Rectal smooth muscle tissue (tissue), 1 donor: Measurements from ENCODE around the gene TOX2.

ENCODE experiments used
- H3K27ac ChIP-seq: one replicate; pipeline ENCODE4 v1.7.0; 2013; ENCODE audit warnings: low read depth, low read length, inconsistent platforms
- H3K27me3 ChIP-seq: one replicate; pipeline ENCODE4 v1.7.0; 2013; ENCODE audit warnings: low read length; ENCODE audit not compliant: control insufficient read depth, insufficient read depth
- H3K36me3 ChIP-seq: one replicate; pipeline ENCODE4 v1.7.0; 2013; ENCODE audit warnings: low read length; ENCODE audit not compliant: control insufficient read depth, insufficient read depth
- H3K4me1 ChIP-seq: one replicate; pipeline ENCODE4 v1.7.0; 2013; ENCODE audit warnings: low read length; ENCODE audit not compliant: control insufficient read depth, insufficient read depth
- H3K4me3 ChIP-seq: one replicate; pipeline ENCODE4 v1.7.0; 2013; ENCODE audit warnings: low read length
- H3K9ac ChIP-seq: one replicate; pipeline ENCODE4 v1.7.0; 2013; ENCODE audit warnings: low read length

The TOX2 gene

DNA sequence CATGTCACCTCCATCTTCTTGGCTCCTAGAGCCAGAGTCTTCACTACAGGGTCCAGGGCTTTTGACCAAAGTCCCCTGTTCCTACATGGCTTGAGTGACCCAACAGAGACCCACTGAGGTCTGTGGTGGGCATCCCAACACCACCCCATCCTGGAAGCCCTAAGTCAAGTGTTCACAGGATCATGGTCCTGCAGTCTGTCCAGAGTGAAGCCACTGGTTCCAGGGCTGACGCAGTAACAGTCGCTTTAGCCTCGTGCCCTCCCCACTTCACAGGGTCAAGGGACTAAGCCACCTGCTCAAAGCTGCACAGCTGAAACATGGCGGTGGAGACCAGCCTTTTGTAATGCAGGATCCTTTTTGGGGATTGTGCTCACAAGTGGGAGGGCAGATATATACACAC, 138.4 kb downstream of the TOX2 start:
- Histone ChIP-seq H3K4me1 (no peaks in the 10 kb centered on the region), H3K36me3 (no peaks in the 10 kb centered on the region), H3K4me3 (no peak overlapping the region)

DNA sequence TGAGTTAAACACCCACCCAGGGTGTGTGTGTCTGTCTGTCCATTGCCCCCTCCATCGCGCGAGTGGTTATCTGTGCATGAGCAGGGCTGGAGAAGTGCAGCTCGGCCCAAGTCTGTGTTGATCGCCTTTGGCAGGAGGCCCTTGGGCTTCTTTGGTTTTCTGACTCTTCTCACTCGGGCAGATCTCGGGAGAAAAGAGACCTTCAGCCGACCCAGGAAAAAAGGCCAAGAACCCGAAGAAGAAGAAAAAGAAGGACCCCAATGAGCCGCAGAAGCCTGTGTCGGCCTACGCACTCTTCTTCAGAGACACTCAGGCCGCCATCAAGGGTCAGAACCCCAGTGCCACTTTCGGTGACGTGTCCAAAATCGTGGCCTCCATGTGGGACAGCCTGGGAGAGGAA, 139.5 kb downstream of the TOX2 start:
- Histone ChIP-seq H3K27me3 (no peaks in the 10 kb centered on the region), H3K27ac (no peak overlapping the region), H3K4me1 (no peaks in the 10 kb centered on the region), H3K4me3 (no peak overlapping the region), H3K9ac (no peak overlapping the region), H3K36me3 (no peaks in the 10 kb centered on the region)

More for the DNA sequence above, 138.4 kb downstream of the TOX2 start:
- Histone ChIP-seq H3K9ac (no peak overlapping the region), H3K27me3 (no peaks in the 10 kb centered on the region), H3K27ac (no peak overlapping the region)

DNA sequence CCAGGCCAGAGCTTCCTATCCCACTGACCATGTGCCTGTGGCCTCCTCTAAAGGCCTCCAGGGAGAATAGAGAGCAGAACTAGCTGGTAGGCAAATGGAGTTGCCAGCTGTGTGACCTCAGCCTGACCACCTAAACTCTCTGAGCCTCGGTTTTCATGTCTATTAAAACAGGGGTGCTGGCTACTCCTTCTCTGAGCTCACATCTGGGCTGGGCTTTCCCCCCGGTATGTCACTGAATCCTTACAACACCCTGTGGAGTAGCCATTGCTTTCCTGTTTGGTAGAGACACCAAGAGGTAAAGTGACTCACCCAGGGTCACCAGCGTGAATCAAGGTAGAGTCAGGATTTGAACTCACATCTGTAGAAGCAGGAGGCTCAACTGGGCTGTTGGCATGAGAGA, 140.2 kb downstream of the TOX2 start:
- Histone ChIP-seq H3K4me3 (no peak overlapping the region), H3K36me3 (no peaks in the 10 kb centered on the region), H3K27ac (no peak overlapping the region), H3K9ac (no peak overlapping the region), H3K27me3 (no peaks in the 10 kb centered on the region), H3K4me1 (no peaks in the 10 kb centered on the region)

DNA sequence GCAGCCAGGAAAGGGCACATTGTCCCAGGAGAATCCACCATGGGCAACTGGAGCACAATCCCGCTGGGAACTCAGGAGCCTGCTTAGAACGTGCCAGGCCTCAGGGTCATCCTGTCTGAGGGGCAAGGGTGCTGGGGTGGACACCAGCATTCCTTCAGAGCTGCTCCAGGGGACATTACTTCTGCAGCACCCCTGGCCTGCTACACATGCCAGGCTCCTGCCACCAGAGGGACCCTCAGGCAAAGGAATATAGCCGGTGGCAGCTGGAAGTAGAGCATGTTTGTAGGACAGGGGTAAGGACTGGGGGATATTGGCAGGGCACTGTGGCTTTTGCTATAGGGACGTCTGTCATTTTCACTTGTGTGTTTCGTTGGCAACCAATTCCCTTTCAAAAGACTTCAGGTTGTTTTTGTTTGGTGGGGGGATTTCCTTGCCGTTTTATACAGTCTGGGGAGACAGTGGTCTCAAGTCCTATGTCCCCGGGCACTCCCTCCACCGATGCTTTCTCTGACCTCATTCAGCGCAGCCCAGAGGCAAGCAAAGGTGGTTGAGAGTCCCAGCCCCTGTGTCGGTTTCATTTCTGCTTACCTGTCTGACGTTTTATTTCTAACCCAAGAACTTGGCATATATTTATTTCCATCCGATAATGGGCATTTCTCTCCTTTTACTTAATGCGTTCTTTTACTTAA, 141.5 kb downstream of the TOX2 start:
- no peak overlapping the region for H3K9ac ChIP-seq
- H3K27ac ChIP-seq: no peak overlapping the region
- no peaks in the 10 kb centered on the region for H3K4me1 ChIP-seq
- H3K36me3 ChIP-seq: no peaks in the 10 kb centered on the region
- no peaks in the 10 kb centered on the region for H3K27me3 ChIP-seq
- H3K4me3 ChIP-seq: no peak overlapping the region

DNA sequence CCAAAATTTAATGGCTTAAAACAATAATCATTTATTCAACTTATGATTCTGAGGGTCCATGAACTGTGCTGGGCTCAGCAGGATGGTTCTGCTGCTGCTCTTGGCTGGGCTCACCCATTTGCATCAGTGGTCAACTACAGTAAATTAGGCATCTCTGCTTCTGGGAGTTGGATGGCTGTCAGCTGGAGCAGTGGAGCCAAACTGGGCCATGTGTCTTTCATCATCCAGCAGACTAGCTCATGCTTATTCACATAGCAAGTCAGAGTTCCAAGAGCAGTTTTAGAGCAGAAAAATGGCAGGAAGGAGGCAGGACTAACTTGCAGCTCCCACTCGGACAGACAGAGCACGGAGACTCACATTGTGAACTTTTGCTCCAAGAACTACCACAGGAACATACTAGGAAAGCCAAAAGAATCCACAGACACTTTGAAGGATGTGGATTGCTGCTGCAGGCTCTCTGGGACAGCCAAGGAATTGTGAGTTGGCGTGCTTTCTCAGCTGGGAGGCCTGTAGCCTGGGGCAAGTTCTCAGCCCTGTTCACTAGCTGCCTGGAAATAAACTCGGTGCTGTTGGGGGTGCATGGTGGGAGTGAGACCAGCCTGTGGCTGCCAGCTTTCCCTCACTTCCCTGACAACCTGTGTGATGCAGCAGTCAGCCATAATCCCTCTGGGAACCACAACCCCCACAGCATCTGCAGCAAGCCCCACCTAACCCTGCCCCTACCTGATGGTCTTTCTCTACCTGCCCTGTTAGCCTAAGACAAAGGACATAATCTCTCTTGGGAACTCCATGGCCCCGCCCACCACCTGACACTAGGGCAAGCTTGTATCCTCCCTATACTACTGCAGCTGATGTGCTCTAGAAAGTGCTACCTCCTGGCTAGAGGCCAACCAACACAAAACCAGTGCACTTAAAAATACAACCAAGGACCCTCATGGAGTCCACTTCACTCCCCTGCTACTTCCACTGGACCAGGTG, 143.3 kb downstream of the TOX2 start:
- H3K36me3 ChIP-seq: no peaks in the 10 kb centered on the region
- H3K27ac ChIP-seq: no peak overlapping the region
- H3K9ac ChIP-seq: no peak overlapping the region
- H3K4me3 ChIP-seq: no peak overlapping the region
- H3K4me1 ChIP-seq: no peaks in the 10 kb centered on the region
- H3K27me3 ChIP-seq: no peaks in the 10 kb centered on the region

DNA sequence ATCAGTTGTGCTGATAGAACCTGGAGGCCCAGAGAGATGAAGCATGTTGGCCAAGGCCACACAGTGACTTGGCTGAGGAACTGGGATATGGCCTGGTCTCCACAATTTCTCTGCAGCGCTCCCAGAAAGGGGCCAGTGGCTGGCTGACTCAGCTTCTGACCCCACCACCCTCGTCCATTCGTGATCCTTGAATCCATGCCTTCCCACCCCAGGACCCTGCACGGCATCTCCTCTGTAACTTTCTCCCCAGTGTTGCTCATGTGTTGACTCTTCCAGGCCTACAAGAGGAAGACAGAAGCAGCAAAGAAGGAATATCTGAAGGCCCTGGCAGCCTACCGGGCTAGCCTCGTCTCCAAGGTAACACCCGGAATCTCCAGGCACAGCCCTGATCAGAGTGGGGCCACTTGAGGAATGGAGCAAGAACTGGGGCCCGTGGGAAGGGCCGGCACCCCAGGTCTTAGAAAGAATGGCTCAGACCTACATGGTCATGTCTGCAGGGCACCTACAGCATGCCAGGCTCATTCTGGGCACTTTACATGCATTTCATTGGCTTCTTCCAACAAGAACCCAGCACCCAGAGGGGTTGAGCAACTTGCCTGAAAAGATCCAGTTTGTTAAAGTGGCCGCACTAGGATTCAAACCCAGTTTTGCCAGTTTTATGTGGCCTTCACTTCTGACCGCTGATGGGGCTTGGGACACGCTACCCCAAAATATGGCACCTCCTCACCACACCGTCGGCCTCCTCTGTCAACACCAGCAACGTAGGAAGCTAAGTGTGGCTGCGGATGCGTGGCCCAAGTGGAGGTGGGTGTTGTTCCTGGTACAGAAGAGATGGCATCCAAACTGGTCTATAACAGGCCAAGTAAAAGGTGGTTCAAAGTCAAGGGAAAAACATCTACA, 150.1 kb downstream of the TOX2 start:
- Histone ChIP-seq H3K4me1 (no peaks in the 10 kb centered on the region), H3K27me3 (no peaks in the 10 kb centered on the region), H3K9ac (no peak overlapping the region), H3K36me3 (no peaks in the 10 kb centered on the region), H3K27ac (no peak overlapping the region), H3K4me3 (no peak overlapping the region)

DNA sequence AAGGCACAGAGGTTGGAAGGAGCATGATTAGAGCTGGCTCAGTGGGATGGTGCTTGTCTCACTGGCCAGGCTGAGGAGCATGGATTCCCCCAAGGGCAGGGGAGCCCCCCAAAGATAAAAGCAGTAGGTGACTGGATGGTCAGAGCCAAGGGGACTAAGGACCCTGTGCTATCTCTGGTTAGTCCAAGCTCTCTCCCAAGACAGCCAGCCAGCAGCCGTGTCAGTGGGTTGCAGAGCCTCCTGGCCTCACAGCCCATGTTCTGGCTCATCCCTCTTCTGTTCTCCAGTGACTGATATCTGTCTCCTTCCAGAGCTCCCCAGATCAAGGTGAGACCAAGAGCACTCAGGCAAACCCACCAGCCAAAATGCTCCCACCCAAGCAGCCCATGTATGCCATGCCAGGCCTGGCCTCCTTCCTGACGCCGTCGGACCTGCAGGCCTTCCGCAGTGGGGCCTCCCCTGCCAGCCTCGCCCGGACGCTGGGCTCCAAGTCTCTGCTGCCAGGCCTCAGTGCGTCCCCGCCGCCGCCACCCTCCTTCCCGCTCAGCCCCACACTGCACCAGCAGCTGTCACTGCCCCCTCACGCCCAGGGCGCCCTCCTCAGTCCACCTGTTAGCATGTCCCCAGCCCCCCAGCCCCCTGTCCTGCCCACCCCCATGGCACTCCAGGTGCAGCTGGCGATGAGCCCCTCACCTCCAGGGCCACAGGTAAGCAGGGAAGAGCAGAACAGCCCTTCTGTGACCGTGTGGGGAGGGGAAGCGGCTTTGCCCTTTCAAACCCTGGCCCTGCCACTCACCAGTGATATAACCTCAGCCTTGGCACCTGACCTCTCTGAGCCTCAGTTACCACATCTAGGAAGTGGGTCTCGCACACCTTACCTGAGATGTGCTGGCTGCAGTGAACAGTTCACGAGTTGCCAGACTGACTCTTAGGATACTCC, 151.0 kb downstream of the TOX2 start:
- Histone ChIP-seq H3K4me3 (no peak overlapping the region), H3K4me1 (no peaks in the 10 kb centered on the region), H3K27me3 (no peaks in the 10 kb centered on the region), H3K9ac (no peak overlapping the region), H3K27ac (no peak overlapping the region), H3K36me3 (no peaks in the 10 kb centered on the region)

DNA sequence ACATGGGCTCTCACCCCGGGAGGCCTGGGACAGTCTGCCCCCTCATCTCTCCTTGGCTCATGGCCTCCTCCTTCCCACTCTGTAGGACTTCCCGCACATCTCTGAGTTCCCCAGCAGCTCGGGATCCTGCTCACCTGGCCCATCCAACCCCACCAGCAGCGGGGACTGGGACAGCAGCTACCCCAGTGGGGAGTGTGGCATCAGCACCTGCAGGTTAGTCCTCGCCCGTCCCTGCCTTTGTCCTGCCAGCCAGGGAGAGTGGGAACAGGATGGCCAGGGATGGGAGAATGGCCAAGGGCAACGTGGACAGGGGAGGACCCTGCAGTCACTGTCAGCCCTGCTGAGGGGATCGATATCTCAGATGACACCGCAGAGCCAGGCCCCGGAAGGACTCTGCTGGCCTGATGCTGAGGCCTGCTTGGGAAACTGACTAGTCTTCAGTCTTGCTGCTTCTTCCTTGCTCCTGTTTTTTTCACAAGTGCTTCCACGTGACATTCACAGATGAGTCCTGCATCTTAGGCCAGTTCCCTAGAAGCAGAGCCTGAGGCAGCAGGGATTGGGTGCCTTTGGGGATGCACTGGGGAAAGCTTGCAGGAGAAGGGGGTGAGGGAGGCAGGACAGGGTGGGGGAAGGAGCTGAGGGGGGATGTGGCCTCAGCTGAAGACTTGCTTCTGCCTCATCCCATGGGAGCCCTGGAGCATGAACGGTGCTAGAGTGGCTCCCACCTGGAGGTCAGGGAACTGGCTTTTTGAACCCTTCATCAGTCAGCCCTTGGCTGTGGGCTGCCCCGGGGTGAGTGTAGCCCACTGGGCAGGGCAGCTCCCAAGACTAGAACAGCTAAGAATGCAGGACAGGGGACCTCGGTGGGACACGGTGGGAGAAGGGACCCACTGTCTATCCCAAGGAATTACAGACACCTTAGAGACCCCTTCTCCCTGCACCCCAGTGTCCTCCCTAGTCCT, 152.3 kb downstream of the TOX2 start:
- H3K9ac ChIP-seq: no peak overlapping the region
- H3K27ac ChIP-seq: no peak overlapping the region
- no peak overlapping the region for H3K4me3 ChIP-seq
- no peaks in the 10 kb centered on the region for H3K27me3 ChIP-seq
- no peaks in the 10 kb centered on the region for H3K36me3 ChIP-seq
- H3K4me1 ChIP-seq: no peaks in the 10 kb centered on the region

DNA sequence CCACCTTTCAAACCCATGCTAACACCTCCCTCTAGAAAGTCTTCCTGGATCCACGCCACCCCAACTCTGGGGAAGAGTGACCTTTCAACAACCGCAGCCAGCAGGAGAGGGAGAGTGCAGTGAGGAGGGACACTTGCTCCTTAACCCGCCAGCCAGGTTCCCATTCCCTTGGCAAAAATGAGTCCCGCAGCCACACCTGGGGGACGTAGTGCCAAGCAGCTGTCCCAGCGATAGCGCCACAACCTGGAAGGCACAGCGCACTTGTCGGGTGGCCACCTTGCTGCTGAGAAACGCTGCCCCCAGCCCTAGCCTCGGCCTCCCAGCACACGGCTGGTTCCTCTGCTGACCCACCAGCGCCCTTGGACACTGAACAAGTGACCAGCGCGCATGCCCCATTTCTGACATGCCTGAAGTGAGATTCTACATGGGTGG, 153.0 kb downstream of the TOX2 start:
- Histone ChIP-seq H3K4me3 (no peak overlapping the region), H3K9ac (no peak overlapping the region), H3K36me3 (no peaks in the 10 kb centered on the region), H3K4me1 (no peaks in the 10 kb centered on the region), H3K27me3 (no peaks in the 10 kb centered on the region), H3K27ac (no peak overlapping the region)

DNA sequence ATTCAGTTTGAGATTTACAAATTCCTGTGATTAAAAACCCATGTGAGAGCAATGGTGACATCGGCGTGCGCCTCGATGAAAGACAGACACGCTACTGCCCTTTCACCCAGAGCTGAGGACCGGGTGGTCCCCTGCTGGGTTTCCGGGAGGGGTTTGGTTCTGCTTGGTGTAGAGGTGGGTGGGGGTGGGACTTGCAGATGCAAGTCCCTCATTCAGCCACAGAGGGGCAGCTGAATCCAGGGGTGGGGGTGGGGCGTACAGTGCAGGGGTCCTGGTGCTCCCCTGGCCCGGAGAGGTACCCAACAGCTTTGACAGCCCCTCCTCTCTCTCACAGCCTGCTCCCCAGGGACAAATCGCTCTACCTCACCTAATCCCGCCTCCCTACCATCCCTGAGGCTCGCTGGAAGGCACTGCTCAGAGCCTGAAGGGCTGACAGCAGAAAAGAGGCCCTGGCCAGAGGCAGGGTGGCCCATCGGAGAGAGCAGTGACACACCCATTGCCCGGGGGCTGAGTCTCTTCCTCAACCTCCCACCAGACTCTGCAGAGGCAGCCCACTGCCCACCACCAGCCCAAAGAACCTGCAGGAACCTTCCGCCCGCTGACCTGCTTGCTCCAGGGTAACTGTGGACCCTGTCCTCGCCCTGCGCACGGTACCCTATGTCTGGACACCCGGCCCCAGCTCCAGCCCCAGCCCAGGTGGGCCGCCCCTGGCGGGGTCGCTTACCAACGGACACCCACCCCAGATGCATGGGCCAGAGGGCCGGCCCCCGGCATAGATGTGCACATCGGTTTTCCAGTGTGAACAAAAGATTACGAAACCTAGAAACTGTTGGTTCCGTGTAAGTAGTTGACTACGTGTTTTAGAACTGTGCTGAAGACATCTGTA, 153.9 kb downstream of the TOX2 start:
- Histone ChIP-seq H3K4me3 (no peak overlapping the region), H3K4me1 (no peaks in the 10 kb centered on the region), H3K27me3 (no peaks in the 10 kb centered on the region), H3K36me3 (no peaks in the 10 kb centered on the region), H3K9ac (no peak overlapping the region), H3K27ac (no peak overlapping the region)
